CD4-positive, alpha-beta T cell treated with Interleukin-12 subunit alpha and Interleukin-12 subunit beta, for 1 hour (primary cell): Measurements from ENCODE around the gene TMEM190.

ENCODE experiments used
- DNase-seq: peaks from one replicate; pipeline ENCODE4 v3.0.0-alpha.2; 2020

Gene TMEM190

DNA sequence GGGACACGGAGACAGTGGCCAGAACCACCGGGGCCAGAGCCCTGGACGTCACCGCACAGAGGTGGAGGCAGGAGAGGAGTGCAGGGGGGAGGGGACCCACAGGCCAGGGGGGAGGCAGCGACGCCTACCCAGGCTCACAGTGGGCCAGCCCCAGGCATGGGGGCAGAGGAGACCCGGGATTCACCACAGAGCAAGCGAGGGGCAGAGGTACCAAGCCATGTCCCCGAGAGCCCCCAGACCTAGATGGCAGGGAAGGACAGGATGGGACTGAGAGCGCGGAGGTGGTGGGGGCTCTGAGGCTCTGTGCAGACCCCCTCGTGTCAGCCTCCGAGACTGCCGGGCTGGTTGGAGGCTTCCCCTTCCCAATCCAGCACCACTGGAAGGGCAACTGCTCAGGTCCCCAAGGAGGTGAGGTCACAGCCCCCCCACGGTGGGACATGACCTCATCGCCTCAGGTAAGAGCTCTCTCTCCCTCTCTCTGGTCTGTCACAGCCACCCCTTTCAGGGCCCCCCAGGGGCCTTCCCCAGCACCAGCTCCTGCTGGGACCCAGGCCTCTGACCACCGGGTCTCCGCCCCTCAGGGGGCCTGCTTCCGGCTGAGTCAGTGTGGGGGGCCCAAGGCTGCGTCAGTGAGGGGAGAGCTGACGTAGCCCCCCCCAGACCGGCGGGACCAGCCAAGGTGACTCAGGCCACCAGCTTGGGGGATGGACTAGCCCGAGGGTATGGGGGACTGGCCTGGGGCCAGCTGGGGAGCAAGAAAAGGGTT lies 4.1 kb upstream of the TMEM190 start:
- no peak for DNase-seq

DNA sequence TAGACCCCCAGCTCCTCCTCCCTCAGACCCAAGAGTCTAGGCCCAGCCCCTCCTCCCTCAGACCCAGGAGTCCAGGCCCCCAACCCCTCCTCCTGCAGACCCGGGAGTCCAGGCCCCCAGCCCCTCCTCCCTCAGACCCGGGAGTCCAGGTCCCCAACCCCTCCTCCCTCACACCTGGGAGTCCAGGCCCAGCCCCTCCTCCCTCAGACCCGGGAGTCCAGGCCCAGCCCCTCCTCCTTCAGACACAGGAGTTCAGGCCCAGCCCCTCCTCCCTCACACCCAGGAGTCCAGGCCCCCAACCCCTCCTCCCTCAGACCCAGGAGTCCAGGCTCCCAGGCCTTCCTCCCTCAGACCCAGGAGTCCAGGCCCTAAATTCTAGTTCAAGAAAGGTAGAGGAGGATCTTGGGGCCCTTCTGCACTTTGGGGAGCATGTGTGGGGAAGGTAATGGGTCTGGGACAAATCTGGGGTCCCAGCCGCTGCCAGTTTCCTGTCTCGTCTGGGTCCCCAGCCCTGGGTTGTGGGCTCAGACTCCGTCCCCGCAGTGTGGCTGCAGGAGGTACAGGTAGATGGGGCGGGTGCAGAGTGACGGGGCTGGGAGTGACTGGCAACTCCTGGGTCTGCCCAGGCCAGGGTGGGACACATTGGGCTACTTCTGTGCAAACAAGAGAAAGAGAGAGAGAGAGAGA lies 3.2 kb upstream of the TMEM190 start:
- DNase-seq, result no peak

DNA sequence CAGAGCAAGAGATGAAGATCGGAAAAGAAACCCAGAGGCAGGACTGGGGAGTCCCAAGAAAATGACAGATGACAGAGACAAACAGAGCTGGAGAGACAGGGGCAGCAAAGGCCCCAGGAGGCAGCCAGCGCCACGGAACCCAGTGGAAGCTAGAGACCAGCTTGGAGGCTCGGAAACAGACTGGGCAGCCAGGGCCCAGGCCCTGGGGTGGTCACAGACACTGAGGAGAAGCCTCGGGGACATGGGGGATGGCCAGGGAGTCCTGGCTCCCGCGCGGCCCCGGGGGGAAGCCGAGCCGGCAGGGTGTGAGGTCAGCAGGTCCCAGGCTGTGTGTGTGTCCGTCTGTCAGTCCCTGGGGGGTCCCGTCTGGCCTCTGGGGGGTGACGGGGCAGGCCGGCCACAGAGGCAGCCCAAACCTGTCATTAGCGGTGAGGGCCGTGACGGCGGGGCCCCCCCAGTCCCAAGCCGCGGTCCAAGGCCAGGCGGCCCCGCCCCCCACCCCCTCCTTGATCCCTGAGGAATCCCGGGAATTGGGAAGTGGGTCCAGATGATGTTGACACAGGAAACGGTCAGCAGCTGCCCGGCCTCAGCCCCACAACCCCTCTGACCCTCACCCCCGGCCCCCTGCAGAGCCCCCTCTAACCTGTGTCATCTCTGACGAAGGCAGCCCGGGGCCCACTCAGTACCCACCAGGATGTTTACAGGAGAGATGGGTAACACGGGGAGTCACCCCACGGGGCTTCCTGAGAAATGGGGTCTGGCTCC lies 2.5 kb upstream of the TMEM190 start:
- no peak for DNase-seq

GRCh38 chr19:55377356-55378131 lies 918 bp downstream of the TMEM190 start:
- no peak for DNase-seq

GRCh38 chr19:55379174-55379573 lies 2.5 kb downstream of the TMEM190 start:
- DNase-seq, result no peak

GRCh38 chr19:55382013-55382412 lies 5.4 kb downstream of the TMEM190 start:
- no peak for DNase-seq

DNA sequence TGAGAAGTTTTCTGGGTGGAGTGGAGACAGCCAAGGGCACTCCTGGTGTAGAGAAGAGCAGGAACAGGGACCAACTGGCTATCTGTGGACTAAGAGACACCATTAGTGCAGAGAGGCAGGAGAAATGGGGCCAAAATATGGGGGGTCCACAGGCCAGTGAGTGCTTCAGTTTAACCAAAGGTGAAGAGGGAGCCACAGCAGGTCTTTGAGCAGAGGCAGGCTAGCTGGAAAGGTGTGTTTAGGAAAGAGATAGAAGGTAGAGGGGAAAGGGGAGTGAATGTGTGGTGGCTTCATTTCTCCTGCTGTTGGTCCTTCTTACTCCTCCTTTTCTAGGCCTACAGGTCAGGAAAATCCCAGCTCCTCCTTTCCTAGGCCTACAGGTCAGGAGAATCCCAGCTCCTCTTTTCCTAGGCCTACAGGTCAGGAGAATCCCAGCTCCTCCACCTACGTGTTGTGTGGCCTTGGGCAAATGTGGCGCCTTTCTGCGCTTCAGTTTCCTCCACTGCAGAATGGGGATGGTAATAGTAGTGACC lies 6.0 kb downstream of the TMEM190 start:
- no peak for DNase-seq

GRCh38 chr19:55383279-55384130 lies 6.9 kb downstream of the TMEM190 start:
- peak; percentile 57 for DNase-seq

DNA sequence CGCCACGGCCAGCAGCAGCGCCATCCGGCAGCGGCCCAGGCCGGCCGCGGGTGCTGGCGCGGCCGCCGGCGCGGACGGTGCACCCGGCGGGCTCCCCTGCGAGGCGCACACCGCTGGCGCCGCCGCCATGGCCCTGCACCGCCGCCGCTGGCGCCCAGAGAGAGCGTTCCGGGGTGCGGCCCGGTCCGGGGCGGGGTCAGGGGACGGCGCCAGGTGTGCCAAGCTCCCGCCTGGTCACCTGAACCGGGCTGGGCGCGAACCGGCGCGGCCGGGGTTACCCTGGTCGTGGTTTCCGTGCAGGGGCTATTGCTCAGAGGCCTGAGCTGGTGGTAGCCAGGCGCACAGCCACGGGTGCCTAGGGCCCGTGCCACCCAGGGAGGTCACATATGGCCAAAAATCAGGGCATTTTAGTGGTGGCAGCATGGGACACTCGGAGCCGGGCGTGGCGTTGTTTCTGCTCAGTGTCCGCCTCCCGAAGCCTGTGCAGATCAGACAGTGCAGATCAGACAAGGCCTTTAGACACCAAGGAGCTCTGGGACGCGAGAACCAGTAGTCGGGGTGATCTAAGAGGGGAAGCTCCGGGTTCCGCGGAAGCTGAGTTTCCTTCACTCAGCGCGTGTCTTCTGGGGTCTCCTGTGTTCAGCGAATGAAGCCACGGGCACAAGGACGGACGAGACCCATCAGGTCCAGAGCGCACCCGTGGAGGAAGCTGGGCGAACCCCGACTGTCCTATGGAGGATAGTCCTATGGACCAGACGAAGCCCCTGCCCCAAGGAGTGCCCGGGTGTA lies 7.7 kb downstream of the TMEM190 start, which contains the start of gene TMEM238:
Gene TMEM238 (minus strand): TSS at position 162 of the 789 bp plus-strand sequence. CDS start 33 bp downstream, at position 129.
- peak; percentile 48 for DNase-seq

DNA sequence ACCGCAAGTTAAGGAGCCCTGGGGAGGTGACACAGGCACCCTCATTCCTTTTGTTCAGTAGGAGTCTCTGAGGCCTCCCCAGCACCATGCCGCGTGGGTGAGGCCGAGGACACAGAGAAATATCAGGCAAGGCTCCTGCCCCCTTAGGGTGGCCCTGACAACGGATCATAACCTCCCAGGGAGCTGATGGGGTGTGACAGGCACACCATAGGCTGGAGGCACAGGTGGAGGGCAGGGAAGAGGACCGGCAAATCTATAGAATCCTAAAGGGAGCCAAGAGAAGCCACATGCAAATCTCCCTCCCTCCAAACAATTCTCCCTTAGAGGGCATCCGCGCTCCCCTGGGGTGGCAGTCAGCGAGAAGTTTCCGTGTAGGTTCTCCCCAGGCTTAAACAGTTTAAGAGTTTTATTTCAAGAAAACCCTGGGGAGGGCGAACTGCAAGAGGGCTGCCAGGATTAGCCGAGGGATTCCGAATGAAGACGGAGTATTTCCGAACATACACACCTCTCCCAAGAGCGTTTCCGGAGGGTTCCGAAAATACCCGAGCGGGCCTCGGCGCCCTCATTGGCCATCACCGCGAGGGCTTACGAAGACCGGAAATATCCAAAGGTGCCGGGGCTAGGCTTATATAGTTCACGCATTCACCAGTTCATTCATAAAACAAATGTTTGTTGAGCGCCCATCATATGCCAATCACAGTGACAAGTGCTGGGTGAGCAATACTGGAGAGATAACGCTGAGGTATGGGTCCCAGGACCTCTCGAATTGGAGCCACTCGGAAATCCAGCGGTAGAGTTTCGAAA lies 8.5 kb downstream of the TMEM190 start:
- peak; percentile 96 for DNase-seq

GRCh38 chr19:55385724-55386492 lies 9.3 kb downstream of the TMEM190 start, which contains the start of gene RPL28:
TSS of gene RPL28 (plus strand) at chr19:55385932. CDS start at chr19:55386358, 426 bp downstream.
- DNase-seq, result peak; percentile 99

DNA sequence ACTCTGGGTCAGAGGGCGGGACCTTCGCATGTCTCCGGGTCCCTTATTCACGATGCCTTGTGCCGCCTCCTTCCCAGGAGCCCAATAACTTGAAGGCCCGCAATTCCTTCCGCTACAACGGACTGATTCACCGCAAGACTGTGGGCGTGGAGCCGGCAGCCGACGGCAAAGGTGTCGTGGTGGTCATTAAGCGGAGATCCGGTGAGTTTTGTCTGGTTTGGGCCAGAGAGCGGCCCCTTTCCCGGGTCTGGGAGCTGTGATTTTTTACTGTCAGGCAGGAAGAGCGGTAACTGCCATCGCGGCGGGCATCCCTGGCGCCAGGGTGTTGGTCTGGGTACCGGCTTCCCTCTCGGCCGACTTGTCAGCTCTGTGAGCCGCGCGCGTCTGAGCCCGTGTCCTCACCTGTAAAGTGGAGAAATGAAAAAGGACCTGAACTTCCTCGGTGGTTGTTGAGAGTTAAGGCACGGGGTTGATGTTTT lies 9.9 kb downstream of the TMEM190 start:
- DNase-seq, result no peak

DNA sequence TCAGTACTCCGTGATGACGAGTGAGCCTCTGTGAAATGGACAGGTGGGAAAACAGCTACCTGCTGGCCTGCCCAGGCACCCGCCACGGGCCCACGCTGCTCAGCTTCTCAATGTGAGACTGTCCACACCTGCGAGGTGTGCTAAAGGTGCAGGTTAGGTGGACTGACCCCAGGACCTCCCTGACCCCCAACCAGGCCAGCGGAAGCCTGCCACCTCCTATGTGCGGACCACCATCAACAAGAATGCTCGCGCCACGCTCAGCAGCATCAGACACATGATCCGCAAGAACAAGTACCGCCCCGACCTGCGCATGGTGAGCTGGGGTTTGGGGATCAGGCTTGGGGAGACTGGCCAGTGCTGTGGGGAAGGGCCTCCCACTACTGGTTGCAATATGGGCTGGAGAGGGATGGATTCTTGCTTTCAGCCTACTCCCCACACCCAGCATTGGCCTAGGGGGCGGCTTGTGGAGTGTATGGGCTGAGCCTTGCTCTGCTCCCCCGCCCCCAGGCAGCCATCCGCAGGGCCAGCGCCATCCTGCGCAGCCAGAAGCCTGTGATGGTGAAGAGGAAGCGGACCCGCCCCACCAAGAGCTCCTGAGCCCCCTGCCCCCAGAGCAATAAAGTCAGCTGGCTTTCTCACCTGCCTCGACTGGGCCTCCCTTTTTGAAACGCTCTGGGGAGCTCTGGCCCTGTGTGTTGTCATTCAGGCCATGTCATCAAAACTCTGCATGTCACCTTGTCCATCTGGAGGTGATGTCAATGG lies 11.3 kb downstream of the TMEM190 start:
- DNase-seq, result no peak

GRCh38 chr19:55389386-55390317 lies 13.0 kb downstream of the TMEM190 start:
- DNase-seq, result no peak

DNA sequence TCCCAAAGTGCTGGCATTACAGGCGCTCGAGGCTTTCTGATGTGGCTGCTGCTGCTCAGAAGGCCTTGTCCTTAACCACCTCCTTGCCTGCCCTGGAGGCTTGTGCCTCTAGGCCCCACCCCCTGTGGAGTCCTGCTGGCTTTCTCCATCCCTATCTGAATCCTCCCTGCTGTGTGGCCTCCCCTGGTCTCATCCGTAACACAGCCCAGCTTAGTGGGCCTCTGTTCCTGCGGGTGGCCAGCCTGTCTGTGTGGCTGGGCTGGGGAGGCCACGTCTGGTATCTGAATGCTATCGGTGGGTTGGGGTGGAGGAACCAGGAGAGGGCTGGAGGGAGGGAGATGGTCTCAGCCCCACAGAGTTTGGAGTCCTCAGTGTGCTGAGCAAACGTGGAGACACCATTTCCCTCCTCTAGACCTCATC lies 13.8 kb downstream of the TMEM190 start:
- no peak for DNase-seq

DNA sequence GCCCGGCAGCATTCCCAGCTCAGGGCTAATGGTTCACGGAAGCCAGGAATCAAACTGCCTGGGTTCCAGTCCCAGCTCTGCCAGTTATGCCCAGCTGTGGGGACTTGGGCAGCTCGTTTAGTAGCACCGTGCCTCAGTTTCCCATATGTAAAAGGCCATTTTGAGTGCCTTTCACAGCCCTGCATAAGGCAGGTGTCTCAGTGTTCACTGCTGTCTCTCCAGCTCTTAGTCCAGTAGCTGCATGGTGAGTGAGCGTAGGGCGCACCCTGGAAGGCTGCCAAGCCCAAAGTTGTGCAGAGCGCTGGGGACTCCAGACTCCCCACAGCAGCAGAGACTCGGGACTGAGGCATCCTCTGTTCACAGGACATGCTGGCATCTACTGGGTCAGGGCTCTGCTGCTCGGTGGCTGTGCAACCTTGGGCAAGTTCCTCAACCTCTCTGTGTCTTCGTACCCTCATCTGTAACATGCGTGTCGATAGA lies 14.6 kb downstream of the TMEM190 start:
- no peak for DNase-seq
